Adipose tissue (tissue), 3 donors: Measurements from ENCODE around the gene INS. TPM values are rescaled to one million over a fixed set of nuclear protein-coding genes. Genes with fewer than 3 reads are reported as not detected.

ENCODE experiments used
- H3K27ac ChIP-seq: one replicate; pipeline ENCODE4 v1.5.1; 2013; ENCODE audit warnings: low read depth, low read length
- WGBS, 3 donors: extraction: QIAGEN DNeasy Blood & Tissue Kit; methylation state at CpG; one replicate each; pipeline ENCODE4 v1.1.7; 2013; 5-methylcytosine and 5-hydroxymethylcytosine counted together
- polyA plus RNA-seq, 3 donors: library from polyadenylated mRNA; stranded (reverse); fragments of 200-250 nt; gene quantifications; one replicate each; pipeline ENCODE4 v1.2.3, GENCODE V29; 2013
- donor health status: healthy with polysubstance abuse.
- donor health status: Bipolar disorder and iron deficiency.
- donor health status: healthy.

INS gene
- polyA plus RNA-seq, 3 donors, result 1.8 to 8,847 (median 2.5) TPM

DNA sequence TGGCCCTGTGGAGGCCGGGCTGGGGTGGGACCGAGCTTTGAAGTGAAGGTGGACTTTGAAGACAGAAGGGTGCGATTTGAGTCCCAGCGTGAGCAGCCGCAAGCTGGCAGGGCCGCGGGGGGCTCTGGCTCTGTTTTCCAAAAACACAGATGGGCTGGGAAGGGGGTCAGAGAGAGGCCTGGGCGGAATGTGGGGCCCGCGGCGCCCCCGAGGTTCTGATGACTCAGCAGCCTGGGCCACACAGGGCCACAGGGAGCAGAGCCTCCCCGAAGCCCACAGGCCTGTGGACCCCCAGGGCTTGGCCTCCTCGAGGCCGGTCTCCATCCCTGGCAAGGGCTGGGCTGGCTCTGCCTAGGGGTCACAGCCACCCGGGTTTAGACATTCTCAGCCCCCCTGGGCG lies 6.1 kb downstream of the INS start:
- WGBS, 3 donors, result 83 to 88% (median 84%) methylated on average over 15 to 17 of the region's 17 CpGs
- no peak overlapping the region for H3K27ac ChIP-seq

DNA sequence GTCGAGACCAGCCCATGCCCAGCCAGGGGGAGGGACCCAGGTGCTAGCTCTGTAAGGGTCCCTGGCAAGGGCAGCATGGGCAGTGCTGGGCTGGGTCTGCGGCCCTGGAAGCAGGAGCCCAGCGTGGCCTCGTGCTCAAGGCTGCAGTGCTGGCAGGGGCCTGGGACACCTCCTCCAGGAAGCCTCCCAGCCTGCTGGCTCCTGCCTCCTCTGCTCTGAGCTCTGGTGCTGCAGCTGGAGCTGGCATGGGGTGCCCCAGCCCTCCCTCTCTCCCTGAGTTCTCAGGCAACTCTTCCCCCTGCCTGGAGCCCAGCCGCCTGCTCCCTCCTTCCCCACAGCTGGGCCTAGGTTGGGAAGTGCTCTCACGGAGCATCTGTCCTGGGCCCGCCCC lies 6.8 kb downstream of the INS start:
- 77 to 87% (median 86%) methylated on average over 7 of the region's 7 CpGs for WGBS, 3 donors
- no peak overlapping the region for H3K27ac ChIP-seq

- H3K27ac ChIP-seq, result no peak overlapping the region
- 59 to 73% (median 63%) methylated on average over 14 of the region's 14 CpGs for WGBS, 3 donors
Observed at GRCh38 chr11:2153581-2154194, 7.3 kb downstream of the INS start.

- WGBS, 3 donors, result 2 to 3% (median 2%) methylated on average over 22 of the region's 22 CpGs
- no peak overlapping the region for H3K27ac ChIP-seq
Observed at GRCh38 chr11:2151500-2152257, 9.3 kb downstream of the INS start.

GRCh38 chr11:2149864-2150847 lies 10.9 kb downstream of the INS start:
- no peak overlapping the region for H3K27ac ChIP-seq
- 21 to 29% (median 28%) methylated on average over 11 of the region's 11 CpGs for WGBS, 3 donors

GRCh38 chr11:2149460-2149859 lies 11.5 kb downstream of the INS start:
- WGBS, 3 donors, result 55 to 72% (median 62%) methylated on average over 8 of the region's 8 CpGs
- no peak overlapping the region for H3K27ac ChIP-seq

GRCh38 chr11:2148595-2148994 lies 12.4 kb downstream of the INS start:
- WGBS, 3 donors, result 49 to 65% (median 59%) methylated on average over 5 of the region's 5 CpGs
- no peak overlapping the region for H3K27ac ChIP-seq

GRCh38 chr11:2147391-2147790 lies 13.6 kb downstream of the INS start:
- H3K27ac ChIP-seq, result no peak overlapping the region
- WGBS, 3 donors, result 42 to 58% (median 52%) methylated on average over 11 of the region's 11 CpGs

GRCh38 chr11:2146051-2146450 lies 15.0 kb downstream of the INS start:
- WGBS, 3 donors, result 51 to 61% (median 59%) methylated on average over 19 of the region's 19 CpGs
- no peak overlapping the region for H3K27ac ChIP-seq

GRCh38 chr11:2144544-2145248 lies 16.3 kb downstream of the INS start:
- WGBS, 3 donors, result 16 to 25% (median 18%) methylated on average over 18 of the region's 18 CpGs
- no peak overlapping the region for H3K27ac ChIP-seq

DNA sequence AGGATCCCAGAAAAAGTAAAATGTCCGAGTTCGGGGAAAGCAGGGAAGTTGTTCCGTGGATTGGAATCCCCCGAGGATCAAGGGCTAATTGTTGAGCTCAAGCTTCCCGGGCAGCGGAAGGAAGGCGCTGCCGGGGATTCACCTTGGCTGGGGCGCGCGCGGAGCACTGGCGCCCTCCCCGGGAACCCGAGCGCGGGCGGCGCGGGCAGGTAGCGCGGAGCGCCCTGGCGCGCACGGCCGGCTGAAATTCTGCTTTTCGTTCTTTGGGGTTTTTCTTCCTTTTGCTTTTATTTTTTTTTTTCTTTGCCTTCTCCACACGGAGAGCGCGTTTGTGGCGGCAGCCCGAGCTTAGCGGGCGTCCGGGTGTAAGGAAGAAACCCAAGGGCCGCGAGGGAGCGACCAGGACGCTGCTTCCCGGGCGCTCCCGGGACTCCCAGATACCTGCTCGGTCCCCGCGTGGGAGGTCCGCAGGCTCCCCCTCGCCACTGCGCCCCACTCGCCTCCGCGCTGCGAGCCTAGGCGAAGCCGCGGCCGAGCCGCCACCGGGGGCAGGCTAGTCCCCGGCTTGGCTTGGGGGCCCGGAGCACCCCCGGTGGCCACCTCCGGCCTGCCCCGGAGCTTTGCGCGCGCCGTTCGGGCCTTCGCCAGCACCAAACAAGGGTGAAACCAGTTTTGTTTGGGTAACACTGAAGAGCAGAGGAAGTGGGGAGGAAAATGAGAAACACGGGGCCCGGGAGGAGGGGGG lies 17.0 kb downstream of the INS start:
- H3K27ac ChIP-seq, result no peak overlapping the region
- 1 to 5% (median 4%) methylated on average over 68 to 72 of the region's 72 CpGs for WGBS, 3 donors

DNA sequence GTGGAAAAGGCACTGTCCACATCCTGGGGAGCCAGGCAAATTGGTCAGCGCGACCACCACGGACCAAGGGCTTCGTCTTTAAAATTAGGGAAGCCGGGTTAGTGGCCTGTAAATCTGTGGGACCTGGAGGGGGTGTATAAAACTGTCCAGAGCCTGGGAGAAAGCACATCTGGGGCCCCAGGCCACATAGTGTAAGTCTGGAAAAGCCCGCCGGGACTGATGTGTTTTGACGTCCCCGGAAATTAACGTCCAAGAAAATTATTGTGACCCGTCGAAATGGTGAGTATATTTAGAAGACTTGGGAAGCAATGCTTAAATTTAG lies 17.6 kb downstream of the INS start:
- no peak overlapping the region for H3K27ac ChIP-seq
- 9 to 19% (median 14%) methylated on average over 12 of the region's 12 CpGs for WGBS, 3 donors

DNA sequence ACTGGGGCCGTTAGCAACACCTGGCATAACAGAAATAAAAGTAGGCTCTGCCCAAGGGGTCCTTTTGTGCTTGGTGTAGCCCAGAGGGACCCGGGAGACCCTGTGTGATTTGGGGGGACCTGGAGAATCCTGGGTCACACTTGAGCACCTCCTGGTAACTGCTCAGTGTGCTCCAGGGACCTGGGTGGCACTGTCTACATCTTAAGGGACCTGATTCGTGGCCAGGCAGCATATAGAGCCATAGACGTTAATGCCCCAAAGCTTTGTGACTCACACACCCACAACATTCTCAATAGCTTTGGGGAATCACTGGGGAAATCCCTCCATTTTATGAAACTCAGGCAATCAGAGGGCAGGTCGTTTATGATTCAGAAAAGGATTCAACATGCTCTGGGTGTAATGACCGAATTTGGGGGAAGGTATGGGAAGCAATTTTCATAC lies 18.2 kb downstream of the INS start:
- 22 to 25% (median 23%) methylated on average over 6 of the region's 6 CpGs for WGBS, 3 donors

GRCh38 chr11:2142300-2142759 lies 18.7 kb downstream of the INS start:
- WGBS, 3 donors, result 19 to 28% (median 28%) methylated on average over 5 of the region's 5 CpGs
- no peak overlapping the region for H3K27ac ChIP-seq

More for the DNA sequence above, 18.2 kb downstream of the INS start:
- H3K27ac ChIP-seq, result no peak overlapping the region

DNA sequence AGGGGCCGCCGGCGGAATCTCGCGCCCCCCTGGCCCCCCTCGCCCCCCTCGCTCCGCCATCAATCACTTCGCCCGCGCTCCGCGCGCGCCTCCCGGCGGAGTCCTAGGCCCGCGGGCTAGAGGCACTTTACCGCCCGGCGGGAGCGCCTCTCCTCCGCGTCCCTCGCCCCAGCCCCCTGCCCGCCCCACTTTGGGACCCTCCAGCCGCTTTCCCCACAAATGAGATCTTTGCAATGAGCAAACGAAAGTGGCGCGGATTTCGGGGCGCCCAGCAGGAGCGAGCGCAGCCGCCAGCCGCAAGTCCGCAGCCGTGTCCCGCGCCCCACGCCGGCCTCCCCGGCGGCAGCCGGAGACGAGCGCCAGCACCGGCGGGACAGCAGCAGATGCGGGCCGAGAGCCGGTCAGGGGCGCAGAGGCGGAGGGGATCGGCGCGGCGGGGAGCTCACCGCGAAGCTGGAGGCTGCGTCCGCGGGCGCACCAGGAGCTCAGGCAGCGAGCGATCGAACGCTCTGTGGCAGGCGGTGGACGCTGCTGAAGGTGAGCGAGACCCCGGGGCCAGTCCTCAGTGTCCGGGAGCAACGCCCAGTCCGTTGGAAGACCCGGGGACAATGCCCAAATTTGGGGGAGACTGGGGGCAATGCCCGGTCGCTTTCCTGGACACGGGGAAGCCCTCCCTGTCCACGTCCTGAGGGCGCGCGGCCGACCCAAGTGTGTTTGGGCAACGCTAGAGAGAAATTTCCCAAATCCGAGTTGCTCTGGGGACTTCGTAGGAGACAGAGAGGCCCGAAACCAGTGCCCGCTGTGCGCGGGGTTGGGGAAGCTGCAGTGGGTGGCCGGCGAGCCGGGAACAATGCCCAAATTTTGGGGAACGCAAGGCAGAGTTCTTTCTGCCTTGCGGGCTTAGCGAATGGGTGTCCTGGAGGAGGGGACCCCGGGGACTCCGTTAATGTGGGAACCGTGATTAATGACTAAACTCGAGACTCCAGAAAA lies 20.3 kb downstream of the INS start:
- H3K27ac ChIP-seq, result no peak overlapping the region
- 7 to 8% (median 8%) methylated on average over 88 to 102 of the region's 102 CpGs for WGBS, 3 donors

DNA sequence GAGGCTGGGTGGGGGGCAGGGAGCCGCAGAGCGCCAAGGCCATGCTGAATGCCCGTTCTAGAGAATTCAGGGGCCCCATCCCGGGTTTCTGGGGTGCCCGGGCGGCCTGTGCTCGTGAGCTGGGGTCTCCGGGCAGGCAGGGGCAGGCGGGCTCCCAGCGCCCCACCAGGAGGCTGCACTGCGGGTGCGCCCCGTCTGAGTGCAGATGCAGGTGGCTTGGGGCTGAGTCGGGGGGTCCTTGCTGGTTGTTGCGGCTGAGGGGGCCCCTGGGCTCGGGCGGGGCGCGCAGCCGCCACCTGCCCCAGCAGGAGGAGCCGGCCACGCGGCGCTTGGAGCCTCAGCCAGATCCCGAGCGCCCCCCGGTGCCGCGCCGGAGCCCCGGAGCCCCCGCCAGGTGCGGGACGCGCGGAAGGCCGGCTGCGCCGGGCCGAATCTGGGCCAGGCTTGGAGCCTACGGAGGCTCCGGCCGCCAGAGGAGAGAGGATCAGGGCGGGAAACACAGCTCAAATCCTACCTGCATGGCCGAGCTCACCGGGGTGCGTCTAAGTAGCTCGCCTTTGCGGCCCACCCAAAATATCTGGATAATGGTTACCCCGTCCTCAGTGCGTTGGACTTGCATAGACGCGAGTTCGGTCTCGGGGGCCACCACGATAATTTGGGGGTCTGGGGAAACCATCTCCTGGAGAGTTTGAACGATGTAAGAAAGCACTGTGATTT lies 21.2 kb downstream of the INS start:
- H3K27ac ChIP-seq, result no peak overlapping the region
- 1 to 4% (median 2%) methylated on average over 50 to 57 of the region's 57 CpGs for WGBS, 3 donors
